HEK293T (cell line): ENCODE measurements around the gene ECI2.

Source experiments
- CTCF ChIA-PET: fragments of 350-600 bp; formaldehyde crosslinking; extraction: SDS; loops from one replicate; lab custom pipeline; 2021; ENCODE audit warnings: antibody characterized with exemption, inconsistent platforms; lab: Yijun Ruan, JAX
- POLR2A ChIA-PET: fragments of 350-600 bp; formaldehyde crosslinking; extraction: SDS; loops from one replicate; lab custom pipeline; 2020; ENCODE audit warnings: antibody characterized with exemption, inconsistent platforms; lab: Yijun Ruan, JAX
- DNase-seq: peaks from one replicate; pipeline ENCODE4 v3.0.0; 2012; ENCODE audit warnings: mixed read lengths; ENCODE audit errors: extremely low spot score
- ARNT ChIP-seq: fragments of 450-650 bp; IDR thresholded peaks from 2 replicates; pipeline ENCODE4 v1.6.1; 2017; ENCODE audit warnings: mild to moderate bottlenecking
- BHLHE40 ChIP-seq: fragments of 450-650 bp; IDR thresholded peaks from 2 replicates; pipeline ENCODE4 v1.6.1; 2016; ENCODE audit warnings: mild to moderate bottlenecking, moderate library complexity, borderline replicate concordance
- CTBP1 ChIP-seq: fragments of 450-650 bp; IDR thresholded peaks from 2 replicates; pipeline ENCODE4 v1.6.1; 2016; ENCODE audit warnings: borderline replicate concordance
- ELF4 ChIP-seq: fragments of 450-650 bp; IDR thresholded peaks from 2 replicates; pipeline ENCODE4 v1.6.1; 2017; ENCODE audit warnings: antibody characterized with exemption
- FOXA1 ChIP-seq: fragments of 450-650 bp; IDR thresholded peaks from 2 replicates; pipeline ENCODE4 v1.6.1; 2016; ENCODE audit warnings: mild to moderate bottlenecking
- FOXK2 ChIP-seq: fragments of 450-650 bp; IDR thresholded peaks from 2 replicates; pipeline ENCODE4 v1.6.1; 2016; ENCODE audit warnings: mild to moderate bottlenecking
- FOXM1 ChIP-seq: fragments of 450-650 bp; IDR thresholded peaks from 2 replicates; pipeline ENCODE4 v1.6.1; 2017; ENCODE audit warnings: mild to moderate bottlenecking, borderline replicate concordance
- HDGF ChIP-seq: fragments of 450-650 bp; IDR thresholded peaks from 2 replicates; pipeline ENCODE4 v1.6.1; 2017; ENCODE audit warnings: antibody characterized with exemption, borderline replicate concordance
- L3MBTL2 ChIP-seq: fragments of 450-650 bp; conservative IDR thresholded peaks from 2 replicates; pipeline ENCODE4 v1.6.1; 2016; ENCODE audit warnings: mild to moderate bottlenecking
- LEF1 ChIP-seq: fragments of 450-650 bp; IDR thresholded peaks from 2 replicates; pipeline ENCODE4 v1.6.1; 2017; ENCODE audit warnings: mild to moderate bottlenecking, borderline replicate concordance
- NFRKB ChIP-seq: fragments of 450-650 bp; IDR thresholded peaks from 2 replicates; pipeline ENCODE4 v1.6.1; 2016; ENCODE audit warnings: mild to moderate bottlenecking, moderate library complexity
- SP1 ChIP-seq: fragments of 450-650 bp; IDR thresholded peaks from 2 replicates; pipeline ENCODE4 v1.6.1; 2017
- SUZ12 ChIP-seq: fragments of 450-650 bp; IDR thresholded peaks from 2 replicates; pipeline ENCODE4 v1.6.1; 2016; ENCODE audit warnings: mild to moderate bottlenecking
- TARDBP ChIP-seq: fragments of 450-650 bp; IDR thresholded peaks from 2 replicates; pipeline ENCODE4 v1.6.1; 2016
- ZNF384 ChIP-seq: fragments of 450-650 bp; IDR thresholded peaks from 2 replicates; pipeline ENCODE4 v1.6.1; 2016
- TF ChIP-seq, protein P1 (sequence below): fragments of 450-650 bp; IDR thresholded peaks from 2 replicates; pipeline ENCODE4 v1.6.1; 2016

The ECI2 gene

GRCh38 chr6:4172368-4172767 is 37.0 kb upstream of the ECI2 start:
- ChIA-PET CTCF (no interaction called here), POLR2A (no interaction called here)
- DNase-seq, result no peak
- TF ChIP-seq NFRKB, result no peak
- TF ChIP-seq, protein P1, sequence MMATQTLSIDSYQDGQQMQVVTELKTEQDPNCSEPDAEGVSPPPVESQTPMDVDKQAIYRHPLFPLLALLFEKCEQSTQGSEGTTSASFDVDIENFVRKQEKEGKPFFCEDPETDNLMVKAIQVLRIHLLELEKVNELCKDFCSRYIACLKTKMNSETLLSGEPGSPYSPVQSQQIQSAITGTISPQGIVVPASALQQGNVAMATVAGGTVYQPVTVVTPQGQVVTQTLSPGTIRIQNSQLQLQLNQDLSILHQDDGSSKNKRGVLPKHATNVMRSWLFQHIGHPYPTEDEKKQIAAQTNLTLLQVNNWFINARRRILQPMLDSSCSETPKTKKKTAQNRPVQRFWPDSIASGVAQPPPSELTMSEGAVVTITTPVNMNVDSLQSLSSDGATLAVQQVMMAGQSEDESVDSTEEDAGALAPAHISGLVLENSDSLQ, result no peak
- no peak for TF ChIP-seq FOXM1
- TF ChIP-seq CTBP1, result no peak
- no peak for TF ChIP-seq TARDBP
- no peak for TF ChIP-seq BHLHE40
- no peak for TF ChIP-seq FOXK2
- TF ChIP-seq HDGF, result no peak
- TF ChIP-seq LEF1, result no peak
- no peak for TF ChIP-seq ZNF384
- no peak for TF ChIP-seq ARNT
- TF ChIP-seq ELF4, result no peak
- no peak for TF ChIP-seq L3MBTL2
- no peak for TF ChIP-seq FOXA1

DNA sequence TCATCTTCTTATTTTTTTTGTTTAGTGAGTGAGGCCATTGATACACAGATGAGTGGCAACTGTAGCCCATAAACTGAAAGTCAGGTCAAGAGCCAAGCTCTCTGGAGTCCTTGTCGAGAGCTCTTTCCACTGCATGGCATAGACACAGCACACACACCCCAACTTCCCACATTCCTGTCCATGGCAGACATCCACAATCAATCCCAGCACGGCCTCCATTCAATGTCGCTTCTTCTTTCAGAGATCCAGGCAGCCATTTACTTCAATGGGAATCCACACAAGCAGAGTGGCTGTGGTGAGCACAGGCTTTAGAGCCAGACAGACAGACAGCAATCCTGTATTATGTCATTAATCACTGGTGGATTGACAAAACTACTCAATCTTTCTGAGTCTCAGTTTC is 34.9 kb upstream of the ECI2 start:
- CTCF ChIA-PET, result interaction anchor here (0.7 kb wide), 1 partner anchor 237 kb away, joined by 3 read pairs; no protein-coding TSS in a partner anchor
- POLR2A ChIA-PET, result interaction anchor here (1.1 kb wide), 1 partner anchor 149 kb away, joined by 3 read pairs; a partner anchor contains a TSS
- no peak for DNase-seq
- TF ChIP-seq CTBP1 (no peak), L3MBTL2 (no peak), SP1 (no peak), HDGF (no peak), TARDBP (no peak), NFRKB (no peak), BHLHE40 (no peak), ZNF384 (no peak), SUZ12 (no peak), ARNT (no peak), ELF4 (no peak)
- TF ChIP-seq, protein P1, result no peak

GRCh38 chr6:4169028-4169789 is 33.8 kb upstream of the ECI2 start:
- TF ChIP-seq LEF1 (no peak), ELF4 (no peak), HDGF (no peak), SP1 (no peak), FOXA1 (no peak), NFRKB (no peak), BHLHE40 (no peak), ARNT (no peak), TARDBP (no peak)
- TF ChIP-seq, protein P1, result no peak
- no peak for DNase-seq
- POLR2A ChIA-PET, result no interaction called here
- CTCF ChIA-PET, result no interaction called here

GRCh38 chr6:4167833-4168232 is 32.5 kb upstream of the ECI2 start:
- TF ChIP-seq L3MBTL2 (no peak), FOXK2 (no peak), FOXM1 (no peak), ELF4 (no peak), NFRKB (no peak), SP1 (no peak), FOXA1 (no peak), ZNF384 (no peak), BHLHE40 (no peak), CTBP1 (no peak), HDGF (no peak), TARDBP (no peak), LEF1 (no peak), ARNT (no peak)
- TF ChIP-seq, protein P1, result no peak
- DNase-seq, result no peak
- POLR2A ChIA-PET, result no interaction called here
- CTCF ChIA-PET, result no interaction called here

DNA sequence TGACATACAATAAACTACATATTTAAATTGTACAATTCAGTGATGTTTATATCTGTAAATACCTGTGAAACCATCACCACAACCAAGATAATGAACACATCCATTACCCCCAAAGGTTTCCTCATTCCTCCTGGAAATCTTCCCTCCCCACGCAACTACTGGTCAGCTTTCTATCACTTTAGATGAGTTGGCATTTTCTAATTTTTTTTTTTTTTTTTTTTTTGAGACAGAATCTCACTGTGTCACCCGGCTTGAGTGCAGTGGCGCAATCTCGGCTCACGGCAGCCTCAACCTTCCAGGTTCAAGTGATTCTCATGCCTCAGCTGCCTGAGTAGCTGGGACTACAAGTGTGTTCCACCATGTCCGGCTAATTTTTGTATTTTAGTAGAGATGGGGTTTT is 31.7 kb upstream of the ECI2 start:
- POLR2A ChIA-PET, result no interaction called here
- CTCF ChIA-PET, result no interaction called here
- TF ChIP-seq HDGF, result no peak
- no peak for TF ChIP-seq BHLHE40
- TF ChIP-seq ARNT, result no peak
- no peak for TF ChIP-seq LEF1
- TF ChIP-seq FOXA1, result no peak
- no peak for TF ChIP-seq FOXM1
- TF ChIP-seq ZNF384, result no peak
- no peak for TF ChIP-seq SUZ12
- TF ChIP-seq, protein P1, result no peak
- TF ChIP-seq NFRKB, result no peak
- no peak for TF ChIP-seq FOXK2
- no peak for TF ChIP-seq SP1
- no peak for TF ChIP-seq TARDBP
- TF ChIP-seq L3MBTL2, result no peak
- TF ChIP-seq ELF4, result no peak
- TF ChIP-seq CTBP1, result no peak
- DNase-seq, result no peak
